ENCODE data around the gene EIPR1.

Gene EIPR1

DNA sequence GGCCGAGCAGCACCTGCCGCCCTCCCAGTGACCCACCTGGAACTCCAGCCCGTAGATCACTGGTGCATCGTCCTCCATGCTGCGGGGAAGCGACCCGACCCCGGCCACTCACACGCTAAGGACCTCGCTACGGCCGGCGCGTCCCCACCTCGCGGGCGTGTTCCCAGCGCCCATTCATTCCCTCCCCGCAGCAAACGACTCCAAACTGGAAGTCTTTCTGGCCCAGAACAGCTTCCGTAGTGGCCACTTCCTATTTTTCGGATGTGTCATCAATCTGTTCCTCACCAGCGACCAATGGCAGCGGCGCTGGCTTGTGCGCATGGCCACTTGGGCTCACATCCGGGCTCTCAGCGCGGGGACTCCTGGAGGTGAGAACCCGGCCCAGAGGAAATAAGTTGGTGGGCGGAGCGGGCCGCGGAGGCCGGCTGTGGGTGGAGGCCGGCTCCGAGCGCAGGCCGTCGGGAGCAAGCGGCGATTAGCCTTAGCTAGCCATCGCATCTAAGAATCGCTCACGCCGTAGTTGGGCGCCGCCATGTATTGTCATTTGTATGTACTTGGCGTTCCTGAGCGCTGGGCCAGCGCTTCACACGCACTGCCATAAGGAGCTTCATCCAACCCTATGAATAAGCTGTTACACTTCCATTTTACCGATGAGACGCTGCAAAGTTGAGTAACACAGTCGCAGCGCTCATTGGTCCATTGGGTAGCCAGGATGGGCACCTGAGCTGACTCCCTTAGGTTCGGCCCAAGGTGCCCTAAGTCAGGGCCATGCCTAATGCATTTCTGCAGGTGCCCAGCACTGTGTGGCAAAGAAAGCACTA, at the start of gene EIPR1:
Gene EIPR1 (minus strand): TSS at position 207 of the 821 bp plus-strand sequence. CDS start 129 bp downstream, at position 78.
- DNase-seq: peak; percentile 97

- DNase-seq: no peak
Observed at GRCh38 chr2:3427272-3427671, 49.7 kb upstream of the EIPR1 start.

DNA sequence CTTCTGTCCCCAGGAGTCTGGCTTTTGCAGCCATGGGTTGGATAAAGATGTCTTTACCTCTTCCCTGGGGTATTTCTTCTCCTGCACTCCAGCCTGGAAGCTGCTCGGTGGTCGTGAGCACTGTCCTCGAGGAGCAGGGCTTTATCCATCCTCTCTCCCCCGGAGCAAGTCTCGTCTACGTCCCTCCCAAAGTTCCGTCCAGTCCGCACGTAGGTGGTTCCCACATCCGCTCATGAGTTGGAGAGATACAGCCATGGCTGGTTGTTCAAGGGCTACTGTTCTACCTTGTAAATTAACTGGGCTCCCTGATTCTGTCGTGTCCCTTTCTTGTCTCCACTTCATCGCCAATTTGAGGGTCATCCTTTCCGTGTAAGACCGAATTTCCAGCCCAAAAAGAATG, 49.0 kb upstream of the EIPR1 start:
- DNase-seq: no peak

GRCh38 chr2:3424171-3424795, 46.7 kb upstream of the EIPR1 start:
- no peak for DNase-seq

DNA sequence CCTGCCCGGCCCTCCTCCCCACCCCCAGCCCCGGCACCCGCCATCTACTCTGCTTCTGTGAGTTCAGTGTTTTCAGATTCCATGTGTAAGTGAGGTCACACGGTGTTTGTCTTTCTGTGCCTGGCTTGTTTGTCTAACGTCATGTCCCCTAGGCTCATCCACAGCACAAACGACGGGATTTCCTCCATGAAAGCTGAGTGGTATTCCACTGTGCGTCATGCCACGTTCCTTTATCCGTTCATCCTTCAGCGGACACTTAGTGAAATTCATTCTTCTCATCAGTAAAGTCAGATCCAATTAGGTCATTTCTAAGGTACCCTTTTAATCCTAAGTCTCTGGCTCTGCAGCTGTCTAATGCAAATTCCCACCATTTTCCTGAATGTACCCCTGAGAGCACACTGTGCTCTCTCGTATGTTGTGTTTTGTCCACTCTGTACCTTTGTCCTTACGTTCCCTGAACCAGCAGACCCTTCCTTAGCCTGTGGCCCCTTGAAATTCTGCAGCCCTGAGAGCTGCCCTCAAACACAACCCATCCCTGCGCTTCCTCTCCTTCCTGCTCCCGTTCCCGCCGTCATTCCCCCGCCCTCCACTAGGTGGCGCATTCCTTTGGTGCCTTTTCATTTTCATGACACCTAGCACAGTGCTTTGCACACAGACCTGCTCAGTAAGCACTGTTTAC, 46.0 kb upstream of the EIPR1 start:
- peak; percentile 32 for DNase-seq

DNA sequence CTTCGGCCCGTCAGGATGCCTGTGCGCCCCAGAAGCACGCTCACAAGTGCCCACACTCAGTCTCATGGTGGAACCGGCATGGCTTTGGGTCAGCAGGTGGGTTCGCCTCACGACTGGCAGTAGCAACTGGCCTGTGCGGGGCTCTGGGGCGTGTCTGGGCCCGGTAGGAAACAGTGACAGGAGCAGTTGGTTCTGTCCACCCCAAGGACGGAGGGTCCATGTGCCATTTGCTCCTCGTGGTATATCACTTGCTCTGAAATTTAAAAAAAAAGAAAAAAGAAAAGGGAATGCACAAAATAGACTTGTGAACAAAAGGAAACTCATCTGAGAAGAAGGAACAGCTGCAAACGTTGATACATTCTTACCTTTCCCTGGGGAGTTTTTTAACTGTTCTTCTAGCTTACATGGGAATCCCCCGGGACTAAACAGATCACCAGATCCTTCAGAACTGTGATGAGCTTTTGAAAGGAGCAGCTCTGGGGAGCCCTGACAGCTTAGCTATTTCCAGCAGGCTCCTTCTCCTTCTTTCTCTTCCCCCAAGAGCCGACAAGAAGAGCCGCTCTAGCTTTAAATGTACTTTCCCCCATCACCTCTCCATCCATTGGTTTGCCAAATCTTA, 44.7 kb upstream of the EIPR1 start:
- DNase-seq: no peak

DNA sequence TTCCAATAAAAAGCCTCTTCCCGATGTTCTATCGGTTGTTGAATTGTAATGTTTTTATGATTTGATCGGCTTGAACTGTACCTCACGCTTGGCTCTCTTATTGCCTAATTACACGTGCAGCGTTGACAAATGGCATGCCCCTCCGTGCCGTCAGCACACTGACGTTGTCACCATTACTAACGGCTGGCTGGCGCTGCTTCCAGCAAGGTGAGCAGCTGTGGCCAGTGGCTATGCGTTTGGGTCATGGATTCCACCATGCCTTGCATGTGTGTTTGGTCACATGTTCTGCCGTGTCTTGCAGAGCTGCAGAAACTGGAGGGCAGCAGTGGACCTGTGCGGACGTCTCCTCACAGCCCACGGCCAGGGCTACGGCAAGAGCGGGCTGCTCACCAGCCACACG, 44.0 kb upstream of the EIPR1 start:
- DNase-seq: no peak

- no peak for DNase-seq
Observed at GRCh38 chr2:3420769-3421397, 43.3 kb upstream of the EIPR1 start.

DNA sequence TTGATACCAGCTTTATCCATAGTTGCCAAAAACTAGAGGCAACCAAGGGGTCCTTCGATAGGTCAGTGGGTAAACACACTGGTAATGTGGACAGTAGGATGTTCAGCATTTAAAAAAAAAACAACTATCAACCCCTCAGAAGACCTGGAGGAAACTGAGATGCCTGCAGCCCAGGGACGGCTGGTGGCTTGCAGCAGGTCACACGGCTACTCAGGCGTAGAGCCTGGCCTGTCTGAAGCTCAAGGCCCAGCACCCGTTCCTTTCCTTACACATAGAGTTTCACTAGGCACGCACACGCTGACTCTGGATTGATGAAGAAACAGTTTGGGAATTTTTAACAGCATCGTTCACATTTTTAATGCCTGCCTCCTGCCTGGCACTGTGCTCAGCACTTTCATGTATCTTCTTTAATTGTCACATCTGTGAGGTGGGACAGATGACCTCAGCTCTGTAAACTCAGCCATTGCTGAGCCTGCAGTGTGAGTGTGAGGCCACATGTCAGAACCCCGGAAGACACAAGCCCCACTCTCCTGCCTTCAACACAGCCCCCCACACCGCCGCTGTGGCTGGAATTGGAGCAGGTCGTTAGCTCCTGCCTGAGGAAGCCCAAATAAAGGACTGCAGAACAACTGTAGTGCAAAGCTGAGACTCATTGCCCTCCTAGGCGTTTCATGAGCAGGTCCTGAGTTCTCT, 42.6 kb upstream of the EIPR1 start:
- no peak for DNase-seq

GRCh38 chr2:3418766-3419404, 41.3 kb upstream of the EIPR1 start:
- no peak for DNase-seq

GRCh38 chr2:3414133-3414860, 36.7 kb upstream of the EIPR1 start:
- DNase-seq: no peak

GRCh38 chr2:3413697-3414096, 36.1 kb upstream of the EIPR1 start:
- peak; percentile 4 for DNase-seq

- DNase-seq: no peak
Observed at GRCh38 chr2:3411103-3411502, 33.5 kb upstream of the EIPR1 start.

DNA sequence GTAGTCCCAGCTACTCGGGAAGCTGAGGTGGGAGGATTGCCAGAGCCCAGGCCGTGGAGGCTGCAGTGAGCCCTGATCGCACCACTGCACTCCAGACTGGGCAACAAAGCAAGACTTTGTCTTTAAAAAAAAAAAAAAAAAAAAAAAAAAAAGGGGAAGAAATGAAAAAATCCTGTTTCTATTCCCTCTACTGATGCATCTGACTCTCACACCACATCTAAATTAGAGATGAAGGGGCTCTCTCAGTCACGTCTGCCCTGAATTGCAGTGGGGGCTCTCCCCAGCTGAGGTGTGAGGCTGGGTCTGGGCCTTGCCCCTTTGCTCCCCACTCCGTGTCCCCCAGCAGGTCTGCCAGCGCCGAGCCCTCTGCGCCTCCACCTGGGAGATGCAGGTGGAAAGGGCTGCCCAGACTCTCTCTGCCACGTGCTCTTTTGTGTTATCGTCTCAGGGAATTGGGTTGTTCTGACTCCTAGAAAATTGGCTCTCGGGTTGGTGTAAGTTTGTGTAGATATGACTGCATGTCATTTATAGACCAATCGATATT, 32.1 kb upstream of the EIPR1 start:
- DNase-seq: no peak

GRCh38 chr2:3408781-3409180, 31.2 kb upstream of the EIPR1 start:
- DNase-seq: no peak

- no peak for DNase-seq
Observed at GRCh38 chr2:3406501-3406900, 28.9 kb upstream of the EIPR1 start.

GRCh38 chr2:3405876-3406275, 28.3 kb upstream of the EIPR1 start:
- DNase-seq: no peak

GRCh38 chr2:3405307-3405706, 27.7 kb upstream of the EIPR1 start:
- DNase-seq: no peak

DNA sequence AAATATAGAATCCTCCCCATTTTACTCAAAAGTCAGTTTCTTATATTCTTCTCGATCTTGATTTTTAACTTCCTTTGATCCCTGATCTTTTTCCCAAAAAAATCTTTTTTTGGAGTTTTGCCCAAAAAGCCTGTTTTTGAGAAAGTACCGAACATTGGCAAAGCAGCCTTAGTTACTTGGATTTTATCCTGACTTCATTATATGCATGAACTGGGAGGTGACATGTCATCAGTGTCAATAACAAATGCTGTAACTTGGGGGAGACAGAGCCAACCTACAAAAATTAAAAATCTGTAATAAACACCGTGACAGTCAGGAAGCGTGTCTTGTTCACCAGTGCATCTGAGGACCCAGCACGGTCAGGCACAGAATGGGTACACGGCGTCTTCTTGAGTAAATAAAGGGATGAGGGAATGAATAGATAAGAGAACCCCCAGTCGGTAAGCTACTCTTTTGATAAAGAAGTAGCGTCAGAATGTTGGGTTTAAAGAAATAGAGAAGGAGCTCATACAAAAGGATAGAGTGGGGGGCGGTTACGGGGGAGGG, 26.8 kb upstream of the EIPR1 start:
- no peak for DNase-seq

GRCh38 chr2:3403587-3404334, 26.1 kb upstream of the EIPR1 start:
- DNase-seq: no peak
